Measurements from ENCODE around the gene CD80.

DNA sequence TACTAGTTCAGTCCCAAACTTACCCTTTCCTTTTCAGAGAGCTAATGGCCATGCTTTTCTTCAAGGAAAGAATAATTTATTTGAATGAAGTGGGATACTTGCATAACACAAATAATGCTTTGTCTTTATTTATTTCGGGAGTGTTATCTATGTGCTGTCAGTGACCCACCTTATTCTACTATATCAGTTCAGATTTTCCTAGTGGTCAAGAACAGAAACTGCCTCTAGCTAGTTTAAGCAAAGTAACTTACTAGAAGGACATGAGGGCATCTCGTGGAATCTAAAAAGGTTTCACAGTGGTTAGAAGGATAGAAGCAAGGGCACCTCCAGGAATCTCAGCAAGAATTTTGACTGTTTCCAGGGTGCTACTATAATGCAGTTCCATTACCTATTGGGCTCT, 64.8 kb downstream of the CD80 start:
- TF ChIP-seq, protein P1, sequence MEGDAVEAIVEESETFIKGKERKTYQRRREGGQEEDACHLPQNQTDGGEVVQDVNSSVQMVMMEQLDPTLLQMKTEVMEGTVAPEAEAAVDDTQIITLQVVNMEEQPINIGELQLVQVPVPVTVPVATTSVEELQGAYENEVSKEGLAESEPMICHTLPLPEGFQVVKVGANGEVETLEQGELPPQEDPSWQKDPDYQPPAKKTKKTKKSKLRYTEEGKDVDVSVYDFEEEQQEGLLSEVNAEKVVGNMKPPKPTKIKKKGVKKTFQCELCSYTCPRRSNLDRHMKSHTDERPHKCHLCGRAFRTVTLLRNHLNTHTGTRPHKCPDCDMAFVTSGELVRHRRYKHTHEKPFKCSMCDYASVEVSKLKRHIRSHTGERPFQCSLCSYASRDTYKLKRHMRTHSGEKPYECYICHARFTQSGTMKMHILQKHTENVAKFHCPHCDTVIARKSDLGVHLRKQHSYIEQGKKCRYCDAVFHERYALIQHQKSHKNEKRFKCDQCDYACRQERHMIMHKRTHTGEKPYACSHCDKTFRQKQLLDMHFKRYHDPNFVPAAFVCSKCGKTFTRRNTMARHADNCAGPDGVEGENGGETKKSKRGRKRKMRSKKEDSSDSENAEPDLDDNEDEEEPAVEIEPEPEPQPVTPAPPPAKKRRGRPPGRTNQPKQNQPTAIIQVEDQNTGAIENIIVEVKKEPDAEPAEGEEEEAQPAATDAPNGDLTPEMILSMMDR (IDR thresholded peaks at IDR 0.05): no peak
- no peak for TF ChIP-seq POLR2AphosphoS5 (IDR thresholded peaks at IDR 0.05)
